ENCODE results near the gene PARP12.

The PARP12 gene

DNA sequence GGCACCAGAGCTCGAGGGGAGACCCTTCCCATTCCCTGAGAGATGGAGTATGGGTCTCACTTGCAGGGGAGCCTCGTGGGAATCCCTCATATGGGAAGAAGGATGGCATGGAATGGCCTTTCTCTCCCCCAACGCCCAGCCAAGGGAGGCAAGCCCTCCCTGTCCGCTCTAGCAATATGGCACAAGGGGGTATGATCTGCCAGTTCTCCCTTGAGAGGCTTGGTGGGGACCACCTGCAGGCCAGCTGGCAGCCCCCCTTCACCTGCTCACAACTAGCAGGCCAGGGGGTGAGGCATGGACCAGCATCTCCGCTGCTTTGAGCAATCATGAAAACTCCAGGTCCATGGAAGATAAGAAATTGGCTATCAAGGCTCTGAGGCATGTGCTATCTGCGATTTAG is 70.8 kb downstream of the PARP12 start:
- TF ChIP-seq, protein P1, sequence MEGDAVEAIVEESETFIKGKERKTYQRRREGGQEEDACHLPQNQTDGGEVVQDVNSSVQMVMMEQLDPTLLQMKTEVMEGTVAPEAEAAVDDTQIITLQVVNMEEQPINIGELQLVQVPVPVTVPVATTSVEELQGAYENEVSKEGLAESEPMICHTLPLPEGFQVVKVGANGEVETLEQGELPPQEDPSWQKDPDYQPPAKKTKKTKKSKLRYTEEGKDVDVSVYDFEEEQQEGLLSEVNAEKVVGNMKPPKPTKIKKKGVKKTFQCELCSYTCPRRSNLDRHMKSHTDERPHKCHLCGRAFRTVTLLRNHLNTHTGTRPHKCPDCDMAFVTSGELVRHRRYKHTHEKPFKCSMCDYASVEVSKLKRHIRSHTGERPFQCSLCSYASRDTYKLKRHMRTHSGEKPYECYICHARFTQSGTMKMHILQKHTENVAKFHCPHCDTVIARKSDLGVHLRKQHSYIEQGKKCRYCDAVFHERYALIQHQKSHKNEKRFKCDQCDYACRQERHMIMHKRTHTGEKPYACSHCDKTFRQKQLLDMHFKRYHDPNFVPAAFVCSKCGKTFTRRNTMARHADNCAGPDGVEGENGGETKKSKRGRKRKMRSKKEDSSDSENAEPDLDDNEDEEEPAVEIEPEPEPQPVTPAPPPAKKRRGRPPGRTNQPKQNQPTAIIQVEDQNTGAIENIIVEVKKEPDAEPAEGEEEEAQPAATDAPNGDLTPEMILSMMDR (IDR thresholded peaks at IDR 0.05; ENCODE audit: low read depth, low read length) = no peak
- no peak for DNase-seq (ENCODE audit: extremely low read depth, low read depth)

DNA sequence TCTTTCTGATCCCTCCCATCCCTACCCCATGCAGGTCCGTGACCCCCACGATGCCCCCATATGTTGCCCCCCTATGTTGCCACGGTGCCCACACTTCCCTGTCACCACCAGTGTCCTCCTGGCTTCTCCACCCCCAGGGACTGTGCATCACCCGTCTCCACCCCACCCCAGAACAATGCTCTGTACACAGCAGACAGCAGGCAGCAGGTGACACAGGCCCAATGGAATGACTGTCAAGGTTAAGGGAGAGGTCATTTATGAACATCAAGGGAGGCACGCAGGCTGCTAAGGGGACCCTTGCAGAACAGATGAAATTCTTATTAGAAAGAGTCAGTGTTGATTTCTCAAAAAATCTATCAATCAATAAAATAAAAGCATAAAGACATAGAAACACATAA is 71.5 kb downstream of the PARP12 start:
- TF ChIP-seq, protein P1 (IDR thresholded peaks at IDR 0.05; ENCODE audit: low read depth, low read length) = no peak

DNA sequence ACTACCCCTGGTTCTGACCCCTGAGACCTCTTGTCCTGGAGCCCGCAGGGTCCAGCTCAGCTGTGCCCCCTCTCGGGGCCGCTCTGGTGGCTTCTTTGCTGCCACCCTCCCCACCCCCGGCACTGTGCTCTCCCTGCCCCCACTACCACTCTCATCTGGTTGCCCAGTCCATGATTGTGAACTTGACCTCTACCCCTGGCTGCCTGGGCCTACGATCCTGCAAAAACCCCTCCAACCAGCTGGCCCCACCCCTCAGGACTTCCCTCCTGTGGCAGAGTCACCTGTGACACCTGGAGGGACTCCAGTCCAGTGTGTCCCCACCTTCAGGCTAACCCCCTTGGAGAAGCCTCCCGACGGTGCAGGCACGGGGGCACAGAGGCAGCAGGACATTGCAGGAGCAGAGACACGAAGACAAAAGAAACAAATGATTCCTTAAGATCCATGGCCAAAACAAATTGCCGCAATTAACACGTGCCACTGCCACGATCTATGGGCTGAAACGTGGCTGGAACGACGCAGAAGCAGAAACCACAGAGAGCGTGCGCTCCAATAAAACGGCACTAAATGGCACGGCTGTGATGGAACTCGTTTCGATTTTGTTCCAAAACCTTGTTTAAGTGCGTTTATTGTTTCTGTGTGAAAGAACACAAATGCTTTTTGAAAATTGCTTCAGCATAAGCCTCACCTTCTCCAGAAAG is 72.0 kb downstream of the PARP12 start:
- DNase-seq (ENCODE audit: extremely low read depth, low read depth) = no peak
- TF ChIP-seq, protein P1 (IDR thresholded peaks at IDR 0.05; ENCODE audit: low read depth, low read length) = no peak

More for the DNA sequence above, 71.5 kb downstream of the PARP12 start:
- no peak for DNase-seq (ENCODE audit: extremely low read depth, low read depth)

DNA sequence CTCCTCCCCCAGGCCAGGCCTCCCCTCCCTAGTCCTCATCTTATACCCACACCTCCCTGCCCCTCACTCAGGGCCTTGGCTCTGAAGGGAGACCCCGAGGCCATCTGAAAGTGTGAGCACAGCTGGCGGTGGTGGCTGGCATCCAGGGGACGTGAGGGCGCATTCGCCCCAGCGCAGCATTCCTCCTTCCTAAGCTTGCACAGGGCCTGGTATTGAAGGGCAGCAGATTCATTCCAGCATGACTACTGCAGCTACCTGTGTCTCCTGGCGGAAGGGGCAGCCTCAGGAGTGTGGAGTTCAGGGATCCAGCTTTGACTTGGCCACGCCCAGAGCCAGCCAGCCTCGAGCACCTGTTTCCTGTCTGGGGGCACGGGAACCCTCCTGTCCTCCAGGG is 72.6 kb downstream of the PARP12 start:
- DNase-seq (ENCODE audit: extremely low read depth, low read depth) = no peak
- TF ChIP-seq, protein P1 (IDR thresholded peaks at IDR 0.05; ENCODE audit: low read depth, low read length) = no peak

DNA sequence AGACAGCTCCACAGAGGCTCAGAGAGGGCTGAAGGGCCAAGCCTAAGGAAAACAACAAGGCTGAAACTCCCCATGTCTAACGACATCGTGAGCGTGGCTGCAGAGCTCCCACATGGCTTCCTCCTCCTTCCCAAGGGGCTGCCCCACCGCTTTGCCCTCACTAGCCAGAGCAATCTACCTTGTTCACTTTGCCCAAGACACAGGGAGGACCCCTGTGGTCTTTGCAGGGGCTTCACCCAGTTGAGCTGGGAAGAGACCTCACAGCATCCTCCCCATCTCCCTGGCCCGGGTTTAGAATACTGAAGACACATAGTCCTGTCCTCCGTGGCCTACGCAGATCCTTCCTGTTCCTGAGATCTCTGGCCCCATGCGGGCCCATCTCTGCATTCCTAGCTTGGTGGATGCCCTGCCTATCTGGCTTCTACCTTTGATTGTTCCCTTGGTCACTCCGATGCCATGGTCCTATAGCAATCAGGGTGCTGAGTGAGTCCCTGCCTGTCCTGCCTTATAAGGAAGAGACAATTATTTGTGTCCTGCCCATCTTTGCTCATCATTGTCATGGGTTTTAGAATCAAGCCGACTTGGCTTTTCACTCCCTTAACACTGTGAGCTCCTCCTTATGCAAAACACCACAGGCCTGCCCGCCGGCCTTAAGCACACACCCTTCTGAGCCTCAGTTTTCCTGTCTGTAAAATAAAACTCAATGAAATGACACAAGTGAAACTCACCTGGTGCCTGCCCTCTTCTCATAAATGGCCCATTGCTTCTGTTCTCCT is 73.2 kb downstream of the PARP12 start:
- TF ChIP-seq, protein P1 (IDR thresholded peaks at IDR 0.05; ENCODE audit: low read depth, low read length) = no peak
- DNase-seq (ENCODE audit: extremely low read depth, low read depth) = no peak

DNA sequence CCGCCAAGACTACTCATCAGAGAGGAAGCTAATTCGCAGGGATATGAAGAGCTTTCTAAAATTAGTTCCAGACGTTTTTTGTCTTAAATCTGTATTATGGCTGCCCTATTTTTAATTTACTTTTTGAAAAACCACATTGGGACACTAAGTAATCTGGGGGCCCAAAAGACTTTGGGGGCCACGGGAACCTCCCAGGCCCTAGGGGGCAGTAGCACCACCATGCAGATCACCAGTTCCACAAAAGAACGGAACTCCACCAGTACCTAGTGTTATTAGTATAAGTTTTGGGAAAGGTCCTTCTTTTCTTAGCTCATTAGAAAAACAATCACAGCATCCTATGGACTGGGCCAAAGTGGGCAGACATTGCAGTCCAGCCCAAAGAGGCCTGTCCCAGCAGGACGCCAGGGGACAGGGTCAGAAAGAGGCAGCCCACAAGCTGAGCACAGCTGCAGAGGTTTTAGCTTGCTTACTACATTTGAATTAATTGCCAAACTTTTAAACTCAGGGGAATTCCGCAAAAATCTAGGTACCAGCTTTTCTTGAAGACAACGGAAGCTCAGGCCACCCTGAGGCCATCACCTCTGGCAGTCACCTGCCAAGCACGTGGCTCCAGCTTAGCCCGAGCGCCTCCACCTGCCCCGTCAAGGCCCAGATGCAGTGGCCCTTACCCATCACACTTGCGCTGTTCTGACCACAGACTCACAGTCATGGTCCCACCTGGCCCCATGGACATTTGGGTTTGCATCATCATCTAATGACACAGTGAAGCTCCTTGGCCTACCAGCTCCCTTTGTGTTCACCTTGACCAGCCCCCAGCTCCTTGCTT is 74.8 kb downstream of the PARP12 start:
- TF ChIP-seq, protein P1 (IDR thresholded peaks at IDR 0.05; ENCODE audit: low read depth, low read length) = no peak

More for the DNA sequence above, 74.8 kb downstream of the PARP12 start:
- no peak for DNase-seq (ENCODE audit: extremely low read depth, low read depth)

Data from AG09319 (cell line).